HG03064 (cell line): ENCODE measurements around the gene FNIP1.
"Not testable (repeated sequence)": the region's sequence is repeated elsewhere in the genome, so short reads cannot be mapped to it uniquely, and the experiment has no call there.

ENCODE experiments used
- ATAC-seq: cut with Tn5 transposase; IDR thresholded peaks from one replicate; pipeline ENCODE4 v1.9.1; 2021; ENCODE audit warnings: low read depth; ENCODE audit not compliant: unreplicated experiment

The FNIP1 gene

GRCh38 chr5:131796793-131797693 lies at the start of gene FNIP1:
TSS of gene FNIP1 (minus strand) at chr5:131797017. CDS start at chr5:131796921, 96 bp downstream.
- peak; percentile 90 for ATAC-seq

GRCh38 chr5:131846536-131846935 lies 49.7 kb upstream of the FNIP1 start:
- ATAC-seq, result no peak

GRCh38 chr5:131845828-131846227 lies 49.0 kb upstream of the FNIP1 start:
- ATAC-seq, result no peak

GRCh38 chr5:131842971-131843370 lies 46.2 kb upstream of the FNIP1 start:
- not testable (repeated sequence) for ATAC-seq

DNA sequence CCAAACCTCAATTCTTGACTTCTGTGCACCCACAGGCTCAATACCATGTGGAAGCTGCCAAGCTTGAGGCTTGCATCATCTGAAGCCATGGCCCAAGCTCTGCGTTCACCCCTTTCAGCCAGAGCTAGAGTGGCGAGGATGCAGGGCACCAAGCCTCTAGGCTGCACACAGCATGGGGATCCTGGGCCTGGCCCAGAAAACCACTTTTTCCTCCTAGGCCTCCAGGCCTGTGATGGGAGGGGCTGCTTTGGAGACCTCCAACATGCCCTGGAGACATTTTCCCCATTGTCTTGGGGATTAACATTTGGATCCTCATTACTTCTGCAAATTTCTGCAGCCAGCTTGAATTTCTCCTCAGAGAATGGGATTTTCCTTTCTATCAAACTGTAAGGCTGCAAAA lies 35.9 kb upstream of the FNIP1 start:
- ATAC-seq, result not testable (repeated sequence)

DNA sequence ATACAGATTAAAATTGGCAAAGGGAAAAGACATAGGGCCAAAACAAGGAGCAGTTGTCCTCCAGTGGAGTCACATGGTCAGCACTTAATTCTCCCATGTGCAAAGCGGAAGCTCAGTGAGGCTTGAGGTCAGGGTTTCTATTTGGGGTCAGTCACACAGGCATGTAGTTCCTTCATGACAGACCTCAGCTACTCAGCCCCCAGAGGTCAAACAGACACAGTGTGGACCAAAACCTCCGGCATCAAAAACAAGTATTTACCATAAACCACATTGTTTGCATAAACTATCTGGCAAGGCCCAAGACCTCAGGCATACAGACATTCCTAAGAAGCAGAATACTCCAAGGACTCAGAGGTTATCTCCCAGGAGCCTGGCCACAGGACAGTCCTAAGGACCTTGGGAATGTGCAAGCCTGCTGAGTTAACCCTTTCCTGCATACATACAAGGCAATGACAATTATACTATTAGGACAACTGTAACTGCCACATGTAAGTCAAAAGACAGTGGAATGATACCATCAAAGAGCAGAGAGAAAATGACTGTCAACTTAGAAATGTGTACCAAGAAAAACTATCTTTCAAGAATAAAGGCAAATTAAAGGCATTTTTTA lies 28.7 kb upstream of the FNIP1 start:
- no peak for ATAC-seq

GRCh38 chr5:131824631-131825030 lies 27.8 kb upstream of the FNIP1 start:
- no peak for ATAC-seq

GRCh38 chr5:131821221-131821620 lies 24.4 kb upstream of the FNIP1 start:
- no peak for ATAC-seq

GRCh38 chr5:131818001-131818724 lies 21.3 kb upstream of the FNIP1 start:
- ATAC-seq, result no peak

DNA sequence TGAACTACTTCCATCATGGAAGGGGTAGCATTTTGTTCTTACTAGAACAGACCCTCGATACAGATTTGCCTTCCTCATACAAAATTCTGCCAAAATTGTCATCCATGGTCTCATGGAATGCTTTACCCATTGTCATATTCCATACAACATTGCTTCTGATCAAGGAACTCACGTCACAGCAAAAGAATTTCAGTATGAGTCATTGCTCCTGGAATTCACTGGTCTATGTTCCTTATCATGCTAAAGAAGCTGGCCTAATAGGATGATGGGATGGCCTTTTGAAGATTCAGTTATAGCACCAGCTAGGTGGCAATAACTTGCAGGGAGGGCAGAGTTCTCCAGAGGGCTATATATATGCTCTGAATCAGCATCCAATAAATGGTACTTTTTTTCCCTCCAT lies 18.2 kb upstream of the FNIP1 start:
- no peak for ATAC-seq

GRCh38 chr5:131812371-131813160 lies 15.7 kb upstream of the FNIP1 start:
- no peak for ATAC-seq

- ATAC-seq, result no peak
These were observed 13.9 kb upstream of the FNIP1 start for GRCh38 chr5:131810510-131811249.

DNA sequence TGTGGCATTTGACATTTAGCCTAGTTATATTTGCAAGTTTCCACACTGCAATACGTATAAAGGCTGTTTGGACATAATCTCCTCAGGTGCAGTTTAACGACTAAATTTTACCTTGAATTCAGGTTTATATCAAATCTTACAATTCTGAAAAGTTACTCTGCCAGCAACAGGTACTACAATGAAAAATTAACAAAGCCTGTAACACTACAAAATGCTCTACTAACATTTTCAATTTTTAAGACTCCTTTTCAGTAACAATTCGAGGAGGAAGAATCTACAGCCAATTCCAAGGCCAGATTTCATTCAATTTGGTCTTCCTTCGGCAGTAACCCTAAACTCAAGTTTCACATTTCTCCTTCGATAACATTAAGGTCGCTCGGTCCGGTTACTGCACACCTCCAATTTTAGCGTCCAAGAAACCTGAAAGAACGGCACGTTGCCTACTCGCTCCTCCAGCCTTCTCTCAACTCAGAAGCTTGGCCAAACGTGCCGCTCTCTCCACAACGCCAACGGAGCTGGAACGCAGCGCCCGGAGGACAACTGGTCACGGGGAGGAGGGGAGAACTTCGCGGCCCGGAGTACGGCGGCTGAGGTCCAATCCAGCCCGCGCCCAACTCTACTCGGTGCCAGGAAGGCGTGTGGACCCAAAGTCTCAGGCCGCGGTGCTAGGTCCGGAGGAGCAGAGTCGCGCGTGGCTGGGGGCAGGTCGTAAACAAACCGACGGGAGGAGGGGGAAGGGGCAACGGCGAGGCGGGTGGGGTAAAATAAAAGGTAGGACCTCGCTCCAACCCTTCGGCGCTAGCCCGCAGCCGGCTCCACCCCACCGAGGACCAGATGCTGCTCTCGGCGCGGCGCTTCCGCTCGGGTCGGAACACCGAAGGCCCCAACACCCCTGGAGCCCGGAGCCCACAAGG lies 681 bp downstream of the FNIP1 start:
- peak; percentile 26 for ATAC-seq

DNA sequence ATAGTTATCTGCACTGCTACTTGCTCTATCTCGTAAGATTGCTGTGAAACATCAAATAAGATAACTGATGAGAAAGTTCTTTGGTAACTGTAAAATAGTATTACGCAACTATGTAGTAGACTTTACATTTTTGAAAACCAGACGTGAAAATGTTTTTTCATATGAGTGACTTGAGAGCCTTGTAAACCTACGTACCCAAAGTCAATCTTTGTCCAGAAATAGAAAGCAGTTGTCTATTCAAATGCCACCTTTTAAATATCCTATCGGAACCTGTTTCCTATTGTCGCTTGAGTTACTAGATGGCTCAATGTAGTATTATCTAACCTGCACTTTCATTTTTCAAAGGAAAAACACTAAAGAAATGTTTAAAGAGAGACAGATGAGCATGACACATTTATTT lies 1.6 kb downstream of the FNIP1 start:
- ATAC-seq, result no peak

DNA sequence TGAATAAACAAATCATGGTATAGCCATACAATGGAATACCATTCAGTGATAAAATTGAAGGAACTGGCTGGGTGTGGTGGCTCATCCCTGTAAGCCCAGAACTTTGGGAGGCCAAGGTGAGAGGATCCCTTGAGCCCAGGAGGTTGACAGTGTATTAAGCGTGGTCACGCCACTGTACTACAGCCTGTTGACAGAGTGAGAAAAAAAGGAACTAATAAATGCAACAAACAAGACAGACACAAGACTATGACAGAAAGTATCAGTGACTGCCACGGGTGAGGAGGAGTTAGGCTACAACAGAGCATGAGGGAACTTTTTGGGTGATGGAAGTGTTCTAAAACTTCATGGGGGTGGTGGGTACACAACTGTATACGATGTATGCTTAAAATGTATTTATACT lies 2.2 kb downstream of the FNIP1 start:
- no peak for ATAC-seq

DNA sequence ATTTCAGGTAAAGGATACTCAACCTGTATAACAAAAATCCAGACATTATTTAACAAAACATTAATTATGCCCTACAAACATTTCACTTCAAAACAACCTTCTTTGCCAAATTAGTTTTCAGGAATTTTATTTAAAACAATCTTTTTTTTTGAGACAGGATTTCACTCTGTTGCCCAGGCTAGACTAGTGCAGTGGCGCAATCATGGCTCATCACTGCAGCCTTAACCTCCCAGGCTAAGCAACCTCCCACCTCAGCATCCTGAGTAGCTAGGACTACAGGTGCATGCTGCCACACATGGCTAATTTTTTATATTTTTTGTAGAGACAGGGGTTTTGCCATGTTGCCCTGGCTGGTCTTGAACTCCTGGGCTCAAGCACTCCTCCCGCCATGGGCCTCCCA lies 3.9 kb downstream of the FNIP1 start:
- no peak for ATAC-seq

DNA sequence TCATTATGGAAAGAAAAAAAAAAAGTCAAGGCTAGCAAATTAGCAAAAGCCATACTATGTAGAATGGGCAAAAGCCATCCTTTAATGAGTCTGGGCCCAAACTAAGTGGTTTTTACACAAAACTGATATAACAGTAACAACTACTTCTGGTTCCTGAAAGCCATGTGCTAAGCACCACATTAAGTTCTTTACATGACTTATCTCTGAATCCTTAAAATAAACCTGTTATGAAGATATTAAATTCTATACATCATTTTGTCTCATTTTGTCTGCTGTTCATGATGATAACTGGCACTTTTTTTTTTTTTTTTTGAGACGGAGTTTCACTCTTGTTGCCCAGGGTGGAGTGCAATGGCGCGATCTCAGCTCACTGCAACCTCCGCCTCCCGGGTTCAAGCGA lies 5.0 kb downstream of the FNIP1 start:
- ATAC-seq, result no peak

DNA sequence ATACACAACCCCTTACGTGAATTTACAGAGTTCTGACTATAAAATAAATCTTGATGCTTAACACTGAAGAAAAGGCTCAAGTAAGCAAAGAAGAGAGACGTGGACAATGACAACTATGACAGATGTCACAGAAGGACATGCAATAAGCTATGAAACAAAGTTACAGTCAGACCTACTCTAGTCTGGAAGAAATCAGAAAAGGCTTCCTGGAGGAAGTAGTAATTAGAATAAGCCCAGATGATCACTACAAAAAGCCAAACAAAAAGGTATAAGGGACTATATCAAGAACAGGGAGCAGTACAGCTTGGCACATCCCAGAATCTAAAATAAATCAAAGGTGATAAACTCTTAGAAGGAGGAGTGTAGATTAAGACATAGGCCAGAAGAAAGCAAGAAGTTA lies 6.3 kb downstream of the FNIP1 start:
- no peak for ATAC-seq

- ATAC-seq, result no peak
These were observed 7.1 kb downstream of the FNIP1 start for GRCh38 chr5:131789765-131790164.
